SK-N-MC (cell line): Measurements from ENCODE around the gene CTCF.

Experiments
- EZH2 ChIP-seq: fragments of 200-600 bp; sonication (generic); IDR thresholded peaks from one replicate; pipeline ENCODE4 v1.6.1; 2017; ENCODE audit warnings: antibody characterized with exemption
- POLR2AphosphoS5 ChIP-seq: IDR thresholded peaks from 2 replicates; pipeline ENCODE4 v1.6.1; 2012; ENCODE audit warnings: mild to moderate bottlenecking, low read depth, low read length, borderline replicate concordance

DNA sequence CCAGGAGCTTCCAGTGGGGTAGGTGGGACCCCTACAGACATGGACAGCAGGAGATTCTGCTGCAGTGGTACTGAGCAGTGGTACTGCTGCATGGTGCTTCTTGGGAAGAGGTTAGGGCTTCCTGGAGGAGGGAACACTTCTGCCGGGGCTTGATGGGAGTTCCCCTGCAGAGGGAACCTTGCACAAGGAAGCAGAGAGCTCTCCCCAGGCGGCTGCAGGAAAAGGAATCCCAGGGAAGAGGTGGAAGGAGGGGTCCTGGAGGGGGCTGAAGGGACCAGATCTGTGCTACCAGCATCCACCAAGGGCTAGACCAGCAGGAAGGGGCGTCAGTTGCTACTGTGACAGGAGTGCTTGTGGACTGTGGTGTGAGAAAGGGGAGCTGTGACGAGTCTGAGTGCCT is 23.1 kb upstream of the CTCF start:
- TF ChIP-seq POLR2AphosphoS5 (no peak), EZH2 (no peak)
